HG02588 (cell line): ENCODE results near the gene RBM44.
"Not testable (repeated sequence)": the region's sequence is repeated elsewhere in the genome, so short reads cannot be mapped to it uniquely, and the experiment has no call there.

ENCODE experiments used
- ATAC-seq: cut with Tn5 transposase; IDR thresholded peaks from one replicate; pipeline ENCODE4 v1.9.1; 2021; ENCODE audit warnings: mild to moderate bottlenecking, moderate library complexity; ENCODE audit not compliant: unreplicated experiment

Gene RBM44, protein sequence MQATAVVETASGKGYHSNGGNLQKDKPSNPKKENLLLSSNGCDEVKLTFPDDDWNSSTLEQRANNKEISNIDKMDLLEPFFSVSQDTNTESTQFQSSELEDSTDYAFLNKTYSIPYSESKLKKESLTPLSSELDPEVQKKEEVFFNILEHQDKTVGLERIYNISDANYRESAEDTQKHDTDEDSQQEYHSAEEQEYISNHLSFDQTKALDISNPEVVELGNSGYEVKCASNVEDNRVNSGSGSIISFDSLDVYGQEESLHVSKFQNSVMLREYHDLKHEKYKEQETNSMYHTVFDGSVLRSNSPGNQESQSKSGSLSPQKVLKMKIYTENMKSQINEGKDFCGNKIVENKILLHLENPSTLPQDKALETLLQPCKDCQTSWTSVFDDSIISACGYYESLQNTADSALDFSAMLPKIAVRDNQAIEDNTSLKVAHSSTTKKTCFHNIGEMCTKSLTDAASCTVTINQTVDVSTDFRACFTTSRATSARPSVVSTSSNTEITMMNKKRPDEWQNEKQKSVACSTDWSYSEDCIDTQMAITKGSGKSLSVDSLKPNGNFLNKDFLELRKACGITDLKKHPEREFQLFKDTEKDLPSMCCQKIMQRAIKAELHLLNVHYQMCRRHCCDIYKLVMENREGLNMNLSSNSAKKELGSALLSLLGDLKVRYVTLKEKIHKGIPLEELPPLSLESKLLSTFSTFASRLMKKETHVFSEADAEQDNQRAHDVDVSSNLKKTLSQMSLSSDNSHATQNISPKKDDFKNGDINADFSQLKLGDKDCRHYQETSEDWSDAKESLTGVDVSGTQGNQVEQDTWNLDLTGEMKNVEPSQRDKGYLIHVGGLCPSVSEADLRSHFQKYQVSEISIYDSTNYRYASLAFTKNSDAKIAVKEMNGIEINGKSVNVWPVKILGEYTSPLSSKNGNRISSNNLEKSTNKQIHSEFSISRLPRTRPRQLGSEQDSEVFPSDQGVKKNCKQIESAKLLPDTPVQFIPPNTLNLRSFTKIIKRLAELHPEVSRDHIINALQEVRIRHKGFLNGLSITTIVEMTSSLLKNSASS

GRCh38 chr2:237798236-237799059 lies at the start of gene RBM44:
Gene RBM44, plus strand, starts transcription at chr2:237798779. Its CDS starts 14,831 bp downstream, at chr2:237813610.
- ATAC-seq: no peak

GRCh38 chr2:237749002-237749401 lies 49.6 kb upstream of the RBM44 start:
- ATAC-seq: no peak

DNA sequence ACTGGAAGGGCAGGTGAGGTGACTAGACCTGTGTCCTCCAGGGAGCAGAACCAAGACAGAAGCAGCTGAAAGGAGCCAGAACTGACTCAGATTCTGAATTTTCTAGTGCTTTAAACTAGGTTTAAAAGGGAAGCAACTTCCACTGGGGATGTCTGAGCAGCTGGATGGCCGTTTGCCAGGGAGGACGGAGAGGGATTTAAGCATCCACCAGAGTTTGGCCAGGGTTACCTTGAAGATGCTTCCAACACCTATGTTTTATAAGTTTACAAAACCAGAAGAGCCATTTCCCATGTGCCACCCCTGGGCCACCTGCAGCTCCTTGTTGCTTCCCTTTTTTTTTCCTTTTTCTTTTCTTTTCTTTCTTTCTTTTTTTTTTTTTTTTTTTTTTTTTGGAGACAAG lies 48.6 kb upstream of the RBM44 start:
- no peak for ATAC-seq

GRCh38 chr2:237750441-237750840 lies 48.1 kb upstream of the RBM44 start:
- not testable (repeated sequence) for ATAC-seq

DNA sequence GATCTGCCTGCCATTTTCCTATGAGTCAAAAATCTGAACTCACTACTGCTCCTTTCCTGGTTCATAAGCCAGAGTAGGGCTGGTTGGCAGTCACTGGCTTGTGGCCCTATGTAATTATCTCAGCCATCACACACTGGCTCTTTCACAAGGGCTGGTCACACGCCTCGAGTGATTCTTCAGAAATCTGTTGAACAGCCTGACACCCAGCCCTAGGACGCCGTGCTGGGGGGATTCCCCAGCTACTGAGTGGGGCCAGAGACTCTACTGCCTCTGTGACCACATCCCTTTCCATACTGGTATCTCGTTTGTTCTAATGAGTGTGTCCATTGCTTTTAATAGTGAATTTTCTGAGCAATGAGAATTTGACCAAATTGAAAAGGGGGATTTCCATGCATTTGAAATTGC lies 45.8 kb upstream of the RBM44 start:
- peak; percentile 98 for ATAC-seq

DNA sequence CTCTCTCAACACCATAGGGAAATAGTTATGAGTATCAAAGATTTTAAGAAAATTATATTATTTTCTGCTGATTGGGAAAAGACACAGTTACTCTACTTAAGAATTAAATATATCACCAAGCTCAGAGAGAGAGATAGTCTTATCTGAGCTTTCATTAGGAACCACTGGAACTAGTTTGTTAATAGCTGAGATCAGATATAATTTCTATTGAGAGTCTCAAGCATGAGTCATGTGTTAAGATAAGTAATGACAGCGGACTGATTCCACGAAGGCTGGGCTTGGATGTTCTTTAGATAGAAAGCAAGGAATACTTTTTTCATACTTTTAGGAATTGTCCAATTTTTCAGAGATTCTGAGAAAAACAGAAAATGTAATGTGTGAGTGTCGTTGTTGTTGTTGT lies 44.4 kb upstream of the RBM44 start:
- no peak for ATAC-seq

GRCh38 chr2:237754626-237755248 lies 43.8 kb upstream of the RBM44 start:
- no peak for ATAC-seq

DNA sequence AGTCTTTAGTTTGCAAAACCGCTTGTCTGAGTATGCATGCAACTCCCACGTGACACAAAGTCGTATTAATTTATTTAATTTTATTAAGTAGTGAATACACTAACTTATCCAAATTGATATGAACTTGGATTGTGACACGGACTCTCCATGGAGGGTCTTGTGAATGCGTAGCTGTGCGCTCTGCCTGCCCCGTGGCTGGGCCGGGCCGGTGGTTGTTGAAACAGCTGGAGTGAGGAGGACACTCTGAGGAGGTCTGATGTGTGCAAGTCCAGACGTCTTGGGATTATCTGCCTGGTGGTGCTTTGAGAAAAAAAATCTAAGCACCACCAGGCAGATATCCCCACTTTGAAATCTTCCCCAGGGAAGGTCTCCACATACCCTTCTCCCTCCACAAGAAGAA lies 41.0 kb upstream of the RBM44 start:
- no peak for ATAC-seq

DNA sequence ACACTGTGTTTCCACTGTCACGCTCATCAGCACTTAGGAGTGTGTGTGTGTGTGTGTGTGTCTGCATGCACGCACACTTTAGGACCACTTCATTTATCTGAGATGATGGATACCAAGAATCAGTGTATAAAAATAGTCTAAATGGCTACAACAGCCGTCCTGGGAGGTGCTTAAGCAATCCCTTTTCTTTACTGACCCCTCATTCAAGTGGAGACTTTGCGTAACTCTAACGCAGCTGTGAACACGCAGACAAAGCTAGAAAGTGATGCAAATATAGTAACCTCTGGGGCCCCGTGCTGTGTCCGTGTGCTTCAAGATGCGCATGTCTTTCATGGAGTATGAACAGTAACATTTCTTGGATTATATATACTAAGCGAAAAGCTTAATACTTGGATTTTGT lies 40.4 kb upstream of the RBM44 start:
- ATAC-seq: no peak

- ATAC-seq: no peak
Measured at GRCh38 chr2:237759176-237759575, 39.4 kb upstream of the RBM44 start.

DNA sequence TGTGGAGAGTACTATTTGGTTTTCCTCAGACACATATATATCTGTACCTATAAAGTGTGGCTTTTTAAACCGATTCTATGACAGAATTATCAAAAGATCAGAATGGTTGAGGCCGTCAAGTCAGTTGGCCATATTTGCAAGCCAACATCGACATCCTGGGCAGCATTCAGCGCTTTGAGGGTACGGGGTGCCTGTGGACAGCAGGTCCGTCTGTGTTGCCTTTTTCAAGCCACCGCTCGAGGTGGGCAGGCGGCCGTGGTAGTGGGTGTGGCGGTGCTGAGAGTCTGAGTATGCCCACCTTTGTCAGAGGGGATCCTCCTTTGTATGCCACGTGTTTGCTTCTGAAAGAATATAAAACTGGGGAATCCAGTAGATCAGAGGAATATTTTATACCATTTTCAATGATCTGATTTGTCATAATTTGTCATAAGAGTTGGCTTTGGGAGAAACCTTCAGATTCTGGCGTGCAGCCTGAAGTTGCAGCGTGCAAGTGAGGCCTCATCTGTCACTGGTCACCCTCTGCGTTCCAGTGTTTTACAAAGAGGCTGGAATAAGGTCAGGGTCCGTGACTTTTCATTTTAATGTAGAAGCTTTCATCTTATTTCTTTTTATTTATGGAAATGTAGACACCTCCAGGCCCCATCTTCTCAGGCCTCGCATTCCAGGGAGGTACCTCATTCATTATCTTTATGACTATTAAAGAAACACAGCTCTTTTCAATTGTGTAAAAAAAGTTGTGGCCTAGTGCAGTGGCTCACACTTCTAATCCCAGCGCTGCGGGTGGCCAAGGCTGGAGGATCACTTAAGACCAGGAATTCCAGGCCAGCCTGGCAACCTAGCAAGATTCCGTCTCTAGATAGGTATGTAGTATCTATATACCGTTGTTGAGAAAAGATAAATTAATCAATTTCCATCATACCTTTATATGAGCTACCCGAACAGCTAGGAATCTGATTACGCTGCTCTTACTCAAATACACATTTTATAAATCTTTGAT lies 37.8 kb upstream of the RBM44 start:
- no peak for ATAC-seq

GRCh38 chr2:237762291-237763182 lies 36.0 kb upstream of the RBM44 start:
- ATAC-seq: not testable (repeated sequence)

DNA sequence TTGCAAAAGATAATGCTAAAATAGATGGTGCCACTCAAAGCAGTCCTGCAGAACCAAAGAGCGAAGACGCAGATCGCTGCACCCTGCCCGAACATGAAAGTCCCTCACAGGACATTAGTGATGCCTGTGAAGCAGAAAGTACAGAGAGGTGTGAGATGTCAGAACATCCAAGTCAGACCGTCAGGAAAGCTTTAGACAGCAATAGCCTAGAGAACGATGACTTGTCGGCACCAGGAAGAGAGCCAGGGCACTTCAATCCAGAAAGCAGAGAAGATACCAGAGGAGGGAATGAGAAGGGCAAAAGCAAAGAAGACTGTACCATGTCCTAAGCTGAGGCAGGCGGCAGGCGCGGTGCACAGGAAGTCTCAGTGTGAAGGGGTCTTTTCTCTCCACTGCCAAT lies 34.8 kb upstream of the RBM44 start:
- no peak for ATAC-seq

- ATAC-seq: not testable (repeated sequence)
Measured at GRCh38 chr2:237765122-237765521, 33.5 kb upstream of the RBM44 start.

DNA sequence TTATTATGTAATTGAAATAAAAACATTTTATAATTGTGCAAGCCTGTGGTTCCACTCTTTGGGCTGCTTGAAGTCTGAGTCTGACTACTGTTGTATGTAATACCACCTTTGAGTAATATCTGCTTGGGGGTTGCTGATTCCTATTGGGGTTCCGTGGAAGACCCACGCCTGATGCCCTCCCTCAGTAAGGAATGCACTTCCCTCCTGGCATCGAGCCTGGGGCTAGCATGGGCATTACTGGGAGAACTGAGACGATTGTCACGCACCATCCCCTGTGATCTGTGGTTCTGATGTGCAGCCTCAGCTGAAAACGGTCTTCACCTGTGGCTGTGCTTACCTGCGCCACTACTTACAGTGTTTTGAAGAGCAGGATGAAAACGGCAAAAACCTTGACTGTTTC lies 32.7 kb upstream of the RBM44 start:
- ATAC-seq: no peak

DNA sequence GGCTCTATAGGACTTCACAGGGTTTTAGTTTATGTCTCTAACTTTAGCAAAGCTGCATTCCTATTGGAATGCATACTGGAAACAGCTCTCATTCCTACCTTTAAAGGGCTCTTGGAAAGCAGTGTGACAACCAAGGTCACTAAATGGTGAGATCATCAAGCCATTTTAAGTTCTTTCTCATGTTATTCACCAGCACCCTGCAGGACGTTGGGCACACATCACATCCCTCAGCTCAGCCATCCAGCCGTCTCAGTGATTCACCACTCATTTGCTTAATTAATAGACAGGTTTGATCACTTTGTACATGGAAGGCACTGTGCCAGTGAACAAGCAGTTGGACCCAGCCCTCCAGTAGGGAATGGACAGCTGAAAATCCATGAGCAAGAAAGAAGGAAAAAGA lies 32.2 kb upstream of the RBM44 start:
- ATAC-seq: no peak

DNA sequence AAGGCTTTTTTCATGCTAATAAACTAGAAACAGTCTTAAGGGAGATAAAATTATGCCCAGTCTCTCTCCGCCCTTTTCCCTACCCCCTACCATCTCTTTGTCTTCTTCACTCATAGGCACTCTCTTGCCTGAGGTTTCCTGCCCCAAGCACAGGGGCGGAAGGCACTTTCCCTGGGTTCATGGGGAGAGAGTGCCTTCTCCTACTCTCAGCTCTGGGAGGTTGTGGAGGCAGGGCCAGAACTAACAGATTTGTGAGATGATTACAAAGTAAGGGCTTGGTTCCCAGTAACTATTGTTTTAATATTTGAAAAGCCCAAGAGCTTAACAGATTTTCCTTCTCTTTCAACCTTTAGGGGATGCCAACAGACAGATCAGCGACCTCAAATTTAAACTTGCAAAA lies 26.1 kb upstream of the RBM44 start:
- ATAC-seq: no peak

- ATAC-seq: no peak
Measured at GRCh38 chr2:237773826-237774225, 24.8 kb upstream of the RBM44 start.
